Stomach (tissue), 4 donors: ENCODE results near the gene PRSS8.

ENCODE experiments used
- EP300 ChIP-seq: sonication (generic); formaldehyde crosslinking; IDR thresholded peaks from one replicate; pipeline ENCODE4 v1.6.1; 2017; ENCODE audit warnings: antibody characterized with exemption
- POLR2A ChIP-seq, 4 donors: fragments of 450-650 bp; IDR thresholded peaks; one replicate each; pipeline ENCODE4 v1.6.1; 2016; ENCODE audit warnings: antibody characterized with exemption in 4 of 4, control low read depth in 2 of 4, mild to moderate bottlenecking in 1 of 4, moderate library complexity in 1 of 4
- POLR2AphosphoS5 ChIP-seq, 3 donors: sonication (generic); formaldehyde crosslinking; IDR thresholded peaks; one replicate each; pipeline ENCODE4 v1.6.1; 2016; ENCODE audit warnings: antibody characterized with exemption in 3 of 3
- TF ChIP-seq, protein P1 (sequence below), 7 experiments: fragments of 450-650 bp in 4 of 7; fragments of 200-600 bp in 3 of 7; sonication (generic) in 3 of 7; IDR thresholded peaks; one replicate each; pipeline ENCODE4 v1.5.1; 2016 to 2019; ENCODE audit warnings: antibody characterized with exemption in 7 of 7, control low read depth in 2 of 7, mild to moderate bottlenecking in 1 of 7

DNA sequence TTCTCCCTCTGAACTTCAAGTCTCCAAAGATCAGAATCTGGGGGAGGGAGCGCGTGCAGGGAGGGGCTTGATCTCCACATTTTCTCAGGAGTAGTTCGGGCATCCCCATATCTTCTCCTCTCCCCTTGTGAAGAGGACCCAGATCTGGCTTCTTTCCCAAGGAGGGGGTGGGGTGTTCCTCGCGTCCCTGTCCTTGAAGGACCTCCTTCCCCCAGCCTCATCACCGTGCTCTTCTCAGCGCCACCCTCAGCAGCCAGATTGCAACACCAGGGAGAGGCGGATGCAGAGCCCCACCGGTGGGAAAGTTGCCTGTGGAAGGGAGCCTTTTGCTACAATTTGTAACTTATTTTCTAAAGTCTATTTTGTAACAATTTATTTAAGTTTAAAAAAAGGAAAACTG lies 52.4 kb downstream of the PRSS8 start:
- TF ChIP-seq POLR2A (IDR thresholded peaks at IDR 0.05) (no peak), POLR2AphosphoS5 (IDR thresholded peaks at IDR 0.05) (no peak), EP300 (no peak)
- TF ChIP-seq, protein P1, sequence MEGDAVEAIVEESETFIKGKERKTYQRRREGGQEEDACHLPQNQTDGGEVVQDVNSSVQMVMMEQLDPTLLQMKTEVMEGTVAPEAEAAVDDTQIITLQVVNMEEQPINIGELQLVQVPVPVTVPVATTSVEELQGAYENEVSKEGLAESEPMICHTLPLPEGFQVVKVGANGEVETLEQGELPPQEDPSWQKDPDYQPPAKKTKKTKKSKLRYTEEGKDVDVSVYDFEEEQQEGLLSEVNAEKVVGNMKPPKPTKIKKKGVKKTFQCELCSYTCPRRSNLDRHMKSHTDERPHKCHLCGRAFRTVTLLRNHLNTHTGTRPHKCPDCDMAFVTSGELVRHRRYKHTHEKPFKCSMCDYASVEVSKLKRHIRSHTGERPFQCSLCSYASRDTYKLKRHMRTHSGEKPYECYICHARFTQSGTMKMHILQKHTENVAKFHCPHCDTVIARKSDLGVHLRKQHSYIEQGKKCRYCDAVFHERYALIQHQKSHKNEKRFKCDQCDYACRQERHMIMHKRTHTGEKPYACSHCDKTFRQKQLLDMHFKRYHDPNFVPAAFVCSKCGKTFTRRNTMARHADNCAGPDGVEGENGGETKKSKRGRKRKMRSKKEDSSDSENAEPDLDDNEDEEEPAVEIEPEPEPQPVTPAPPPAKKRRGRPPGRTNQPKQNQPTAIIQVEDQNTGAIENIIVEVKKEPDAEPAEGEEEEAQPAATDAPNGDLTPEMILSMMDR (IDR thresholded peaks at IDR 0.05): no peak
